ENCODE data around the gene FZD4. TPM values are rescaled to one million over a fixed set of nuclear protein-coding genes. Genes with fewer than 3 reads are reported as not detected.

The FZD4 gene
- total and polyA plus RNA-seq, 2 donors (not counting 1 experiment from before 2014, with no cell fraction given): 0.01 to 0.02 TPM

DNA sequence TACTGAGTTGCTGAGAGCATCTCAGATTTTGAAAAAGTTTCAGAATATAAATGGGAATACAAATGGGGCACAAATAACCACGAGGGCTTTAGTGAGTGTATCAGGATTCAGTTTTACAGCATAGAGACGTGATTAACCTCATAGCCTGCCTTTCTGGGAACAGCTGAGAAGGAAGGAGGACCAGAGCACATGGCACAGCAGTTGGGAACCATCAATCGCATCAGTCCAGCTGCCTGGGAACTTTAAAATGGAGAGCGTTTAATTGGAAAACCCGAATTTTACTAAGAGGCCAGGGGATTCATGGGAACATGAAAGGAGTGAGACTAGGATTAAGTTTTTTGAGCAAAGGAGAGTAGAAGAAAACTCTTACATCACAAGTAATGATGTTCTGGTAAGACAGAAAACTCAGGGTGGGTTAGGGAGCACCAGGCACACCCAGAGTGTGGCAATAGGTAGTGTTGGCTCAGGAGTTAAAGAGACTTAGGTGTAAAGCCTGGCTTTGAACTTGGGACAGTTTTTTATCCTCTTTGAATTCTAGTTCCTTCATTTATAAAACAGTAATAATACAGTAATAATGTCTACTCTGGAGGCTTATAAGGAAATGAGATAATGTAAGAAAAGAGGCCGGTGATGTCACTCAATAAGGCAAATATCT, 40.2 kb downstream of the FZD4 start:
- H3K4me1 ChIP-seq (ENCODE audit: control insufficient read depth in 2 of 2, insufficient read depth in 2 of 2, low read length in 2 of 2): no peaks in the 10 kb centered on the region
- no peak overlapping the region for H3K4me2 ChIP-seq (replicated peaks; ENCODE audit: low read depth, low read length, poor library complexity, severe bottlenecking)
- H3K9me3 ChIP-seq (ENCODE audit: control extremely low read depth in 1 of 3, control insufficient read depth in 2 of 3, insufficient read depth in 1 of 3, low read length in 2 of 3): no peaks in the 10 kb centered on the region
- ATAC-seq (ENCODE audit: low read depth): no peak
- Mint-ChIP-seq H3K4me3 (no peak overlapping the region), H3K4me1 (no peaks in the 10 kb centered on the region), H3K27ac (no peak overlapping the region), H3K9me3 (ENCODE audit: insufficient read depth) (no peaks in the 10 kb centered on the region), H3K27me3 (peaks cover 8% of the 10 kb centered on the region)
- no peaks in the 10 kb centered on the region for H3K36me3 ChIP-seq (replicated peaks in 1 of 2; ENCODE audit: control extremely low read depth in 1 of 2, control insufficient read depth in 1 of 2, extremely low read depth in 1 of 2, insufficient read depth in 2 of 2, low read length in 1 of 2)
- WGBS (ENCODE audit: insufficient coverage): 94% methylated on average over 4 of the region's 6 CpGs
- no peaks in the 10 kb centered on the region for H3K79me2 ChIP-seq (ENCODE audit: control insufficient read depth, insufficient read depth, low read length)
- H3K27ac ChIP-seq (ENCODE audit: low read length in 2 of 2): no peak overlapping the region
- DNase-seq: no peak
- TF ChIP-seq EZH2 (IDR thresholded peaks at IDR 0.05; ENCODE audit: borderline replicate concordance, insufficient read depth, low read depth, low read length, poor library complexity, severe bottlenecking): no peak
- TF ChIP-seq, protein P1, sequence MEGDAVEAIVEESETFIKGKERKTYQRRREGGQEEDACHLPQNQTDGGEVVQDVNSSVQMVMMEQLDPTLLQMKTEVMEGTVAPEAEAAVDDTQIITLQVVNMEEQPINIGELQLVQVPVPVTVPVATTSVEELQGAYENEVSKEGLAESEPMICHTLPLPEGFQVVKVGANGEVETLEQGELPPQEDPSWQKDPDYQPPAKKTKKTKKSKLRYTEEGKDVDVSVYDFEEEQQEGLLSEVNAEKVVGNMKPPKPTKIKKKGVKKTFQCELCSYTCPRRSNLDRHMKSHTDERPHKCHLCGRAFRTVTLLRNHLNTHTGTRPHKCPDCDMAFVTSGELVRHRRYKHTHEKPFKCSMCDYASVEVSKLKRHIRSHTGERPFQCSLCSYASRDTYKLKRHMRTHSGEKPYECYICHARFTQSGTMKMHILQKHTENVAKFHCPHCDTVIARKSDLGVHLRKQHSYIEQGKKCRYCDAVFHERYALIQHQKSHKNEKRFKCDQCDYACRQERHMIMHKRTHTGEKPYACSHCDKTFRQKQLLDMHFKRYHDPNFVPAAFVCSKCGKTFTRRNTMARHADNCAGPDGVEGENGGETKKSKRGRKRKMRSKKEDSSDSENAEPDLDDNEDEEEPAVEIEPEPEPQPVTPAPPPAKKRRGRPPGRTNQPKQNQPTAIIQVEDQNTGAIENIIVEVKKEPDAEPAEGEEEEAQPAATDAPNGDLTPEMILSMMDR (IDR thresholded peaks at IDR 0.05): no peak
- no peak overlapping the region for H2AFZ ChIP-seq (ENCODE audit: insufficient read depth, low read depth, low read length, poor library complexity, severe bottlenecking)
- H4K20me1 ChIP-seq (ENCODE audit: control insufficient read depth, insufficient read depth, low read length, poor library complexity, severe bottlenecking): no peaks in the 10 kb centered on the region
- no peaks in the 10 kb centered on the region for H3K27me3 ChIP-seq (replicated peaks in 1 of 4; ENCODE audit: control extremely low read depth in 1 of 4, control insufficient read depth in 3 of 4, insufficient read depth in 4 of 4, low read length in 3 of 4)
- ChIA-PET CTCF (no interaction called here), POLR2A (no interaction called here)
- no peak overlapping the region for H3K4me3 ChIP-seq (ENCODE audit: control extremely low read depth in 1 of 5, extremely low read depth in 1 of 5, insufficient read depth in 1 of 5, low read depth in 2 of 5, low read length in 4 of 5)
- H3K9ac ChIP-seq (ENCODE audit: low read length): no peak overlapping the region
- intact Hi-C loops (cut with micrococcal nuclease): no loop called here

GRCh38 chr11:86912238-86912637, 43.0 kb downstream of the FZD4 start:
- H3K9me3 Mint-ChIP-seq (ENCODE audit: insufficient read depth): no peaks in the 10 kb centered on the region
- ATAC-seq (ENCODE audit: low read depth) (no peak), DNase-seq (no peak)
- WGBS (ENCODE audit: insufficient coverage): 86% methylated on average over 1 of the region's 1 CpG
- Histone ChIP-seq H3K27me3 (replicated peaks in 1 of 4; ENCODE audit: control extremely low read depth in 1 of 4, control insufficient read depth in 3 of 4, insufficient read depth in 4 of 4, low read length in 3 of 4) (no peaks in the 10 kb centered on the region), H3K4me2 (replicated peaks; ENCODE audit: low read depth, low read length, poor library complexity, severe bottlenecking) (no peak overlapping the region), H2AFZ (ENCODE audit: insufficient read depth, low read depth, low read length, poor library complexity, severe bottlenecking) (no peak overlapping the region), H4K20me1 (ENCODE audit: control insufficient read depth, insufficient read depth, low read length, poor library complexity, severe bottlenecking) (no peaks in the 10 kb centered on the region), H3K4me1 (ENCODE audit: control insufficient read depth in 2 of 2, insufficient read depth in 2 of 2, low read length in 2 of 2) (no peaks in the 10 kb centered on the region), H3K27ac (ENCODE audit: low read length in 2 of 2) (no peak overlapping the region), H3K36me3 (replicated peaks in 1 of 2; ENCODE audit: control extremely low read depth in 1 of 2, control insufficient read depth in 1 of 2, extremely low read depth in 1 of 2, insufficient read depth in 2 of 2, low read length in 1 of 2) (no peaks in the 10 kb centered on the region), H3K9ac (ENCODE audit: low read length) (no peak overlapping the region), H3K9me3 (ENCODE audit: control extremely low read depth in 1 of 3, control insufficient read depth in 2 of 3, insufficient read depth in 1 of 3, low read length in 2 of 3) (no peaks in the 10 kb centered on the region), H3K79me2 (ENCODE audit: control insufficient read depth, insufficient read depth, low read length) (no peaks in the 10 kb centered on the region), H3K4me3 (ENCODE audit: control extremely low read depth in 1 of 5, extremely low read depth in 1 of 5, insufficient read depth in 1 of 5, low read depth in 2 of 5, low read length in 4 of 5) (no peak overlapping the region)
- intact Hi-C loops (cut with micrococcal nuclease): no loop called here
- no peak overlapping the region for H3K4me3 Mint-ChIP-seq
- H3K27me3 Mint-ChIP-seq: peaks cover 8% of the 10 kb centered on the region
- ChIA-PET CTCF (interaction anchor here (1.0 kb wide), 1 partner anchor 10 kb away, joined by 3 read pairs; no protein-coding TSS in a partner anchor), POLR2A (no interaction called here)
- H3K27ac Mint-ChIP-seq: no peak overlapping the region
- TF ChIP-seq, protein P1 (IDR thresholded peaks at IDR 0.05): no peak
- TF ChIP-seq EZH2 (IDR thresholded peaks at IDR 0.05; ENCODE audit: borderline replicate concordance, insufficient read depth, low read depth, low read length, poor library complexity, severe bottlenecking): no peak
- no peaks in the 10 kb centered on the region for H3K4me1 Mint-ChIP-seq

Measured in B cell (primary cell).